Uterus (tissue), 4 donors: ENCODE measurements around the gene CYSRT1. TPM values are rescaled to one million over a fixed set of nuclear protein-coding genes. Genes with fewer than 3 reads are reported as not detected.

Experiments used
- DNase-seq, 2 donors: peaks; one replicate each; pipeline ENCODE4 v3.0.0-alpha.2; 2019 to 2020
- H3K27ac ChIP-seq, 2 donors: fragments of 200-600 bp; sonication (generic); 1 replicate in 1 of 2; 2 replicates in 1 of 2; pipeline ENCODE4 v1.5.1; 2016 to 2018
- H3K27me3 ChIP-seq, 2 donors: fragments of 200-600 bp; sonication (generic); one replicate each; pipeline ENCODE4 v1.5.1; 2018 to 2019; ENCODE audit warnings: control low read depth in 1 of 2
- H3K36me3 ChIP-seq, 2 donors: fragments of 200-600 bp; sonication (generic); one replicate each; pipeline ENCODE4 v1.5.1; 2019; ENCODE audit warnings: control low read depth in 1 of 2
- H3K4me1 ChIP-seq, 2 donors: fragments of 200-600 bp; sonication (generic); one replicate each; pipeline ENCODE4 v1.5.1; 2018 to 2019; ENCODE audit warnings: control low read depth in 1 of 2
- H3K4me3 ChIP-seq, 2 donors: fragments of 200-600 bp; sonication (generic); 1 replicate in 1 of 2; 2 replicates in 1 of 2; pipeline ENCODE4 v1.5.1; 2018 to 2019; ENCODE audit warnings: mild to moderate bottlenecking in 1 of 2
- H3K9me3 ChIP-seq, 2 donors: fragments of 200-600 bp; sonication (generic); one replicate each; pipeline ENCODE4 v1.5.1; 2019; ENCODE audit warnings: control low read depth in 1 of 2
- CTCF ChIP-seq, 4 experiments: fragments of 200-600 bp in 2 of 4; fragments of 450-650 bp in 2 of 4; sonication (generic) in 2 of 4; IDR thresholded peaks; one replicate each; pipeline ENCODE4 v1.5.1; 2016 to 2019; ENCODE audit warnings: antibody characterized with exemption in 4 of 4, mild to moderate bottlenecking in 2 of 4, moderate library complexity in 1 of 4
- POLR2A ChIP-seq, 2 donors: fragments of 450-650 bp; IDR thresholded peaks; one replicate each; pipeline ENCODE4 v1.6.1; 2016; ENCODE audit warnings: antibody characterized with exemption in 2 of 2, mild to moderate bottlenecking in 1 of 2, moderate library complexity in 1 of 2
- intact Hi-C: fragments of 100-400 bp; cut with DNase I; formaldehyde crosslinking; loops from one replicate; pipeline ENCODE4 v1.15.1; 2023; ENCODE audit warnings: low total_unique reads
- total RNA-seq, 4 donors: library from RNA; depleted of rRNA in 3 of 4; stranded (reverse); fragments of >200 nt in 3 of 4; gene quantifications; one replicate each; pipeline versions ENCODE4 v1.1.0 to v1.2.4, GENCODE V29; 2014 to 2023
- donor health status: DM: yes; HTN: yes; CAD: no.

Gene CYSRT1
- total RNA-seq, 4 donors from 2014 or later, result 0.34 TPM; not detected in 3

- DNase-seq, result no peak
- no peak overlapping the region for H3K4me3 ChIP-seq
- H3K27me3 ChIP-seq, result no peaks in the 10 kb centered on the region
- H3K9me3 ChIP-seq, result no peaks in the 10 kb centered on the region
- no peaks in the 10 kb centered on the region for H3K36me3 ChIP-seq
- peaks cover 23 to 26% of the 10 kb centered on the region in 2 donors for H3K4me1 ChIP-seq
- intact Hi-C loops, result no loop called here
- H3K27ac ChIP-seq, result no peak overlapping the region
- no peak for TF ChIP-seq POLR2A (IDR thresholded peaks at IDR 0.05)
- TF ChIP-seq CTCF (IDR thresholded peaks at IDR 0.05), result no peak
These were observed 22.0 kb upstream of the CYSRT1 start for GRCh38 chr9:137202966-137203365.

- peak overlapping the region; percentile 86 to 91 for H3K4me3 ChIP-seq
- no peaks in the 10 kb centered on the region for H3K36me3 ChIP-seq
- H3K4me1 ChIP-seq, result peaks cover 11 to 16% of the 10 kb centered on the region in 2 donors
- no peak for DNase-seq
- H3K27ac ChIP-seq, result no peak overlapping the region
- intact Hi-C loops, result no loop called here
- no peaks in the 10 kb centered on the region for H3K27me3 ChIP-seq
- H3K9me3 ChIP-seq, result no peaks in the 10 kb centered on the region
- no peak for TF ChIP-seq POLR2A (IDR thresholded peaks at IDR 0.05)
- TF ChIP-seq CTCF (IDR thresholded peaks at IDR 0.05), result no peak
These were observed 20.2 kb upstream of the CYSRT1 start for GRCh38 chr9:137204731-137205125.

GRCh38 chr9:137205126-137206069, 19.6 kb upstream of the CYSRT1 start, which contains the start of the genes NDOR1 and TMEM203:
Gene NDOR1 (plus strand): TSS chr9:137205700. CDS start chr9:137205778, 78 bp downstream.
Gene TMEM203 (minus strand): TSS chr9:137205648. CDS start chr9:137205414, 234 bp downstream.
- TF ChIP-seq POLR2A (IDR thresholded peaks at IDR 0.05) (peak; percentile 58 to 79), CTCF (IDR thresholded peaks at IDR 0.05) (peak in 1 of 4 experiments; percentile 37)
- intact Hi-C loops, result no loop called here

GRCh38 chr9:137206602-137207001, 18.4 kb upstream of the CYSRT1 start:
- Histone ChIP-seq H3K27me3 (no peaks in the 10 kb centered on the region), H3K4me3 (peak overlapping the region in 1 of 2 donors; percentile 86), H3K9me3 (no peaks in the 10 kb centered on the region), H3K4me1 (peaks cover 9 to 15% of the 10 kb centered on the region in 2 donors), H3K27ac (no peak overlapping the region), H3K36me3 (no peaks in the 10 kb centered on the region)
- TF ChIP-seq POLR2A (IDR thresholded peaks at IDR 0.05), result no peak
- TF ChIP-seq CTCF (IDR thresholded peaks at IDR 0.05), result no peak
- DNase-seq, result no peak
- intact Hi-C loops, result no loop called here

More at GRCh38 chr9:137205126-137206069, 19.6 kb upstream of the CYSRT1 start, which contains the start of the genes NDOR1 and TMEM203:
- Histone ChIP-seq H3K9me3 (no peaks in the 10 kb centered on the region), H3K4me1 (peaks cover 9 to 15% of the 10 kb centered on the region in 2 donors), H3K27ac (peak within 1 kb of the TSS; percentile 29 to 79), H3K4me3 (peak within 1 kb of the TSS; percentile 86 to 91), H3K27me3 (no peaks in the 10 kb centered on the region), H3K36me3 (no peaks in the 10 kb centered on the region)
- peak; percentile 88 to 91 for DNase-seq

GRCh38 chr9:137211532-137211931, 13.4 kb upstream of the CYSRT1 start:
- no peak overlapping the region for H3K4me3 ChIP-seq
- no peaks in the 10 kb centered on the region for H3K27me3 ChIP-seq
- peaks cover 0 to under 1% of the 10 kb centered on the region in 2 donors for H3K4me1 ChIP-seq

More at GRCh38 chr9:137211532-137211931, 13.4 kb upstream of the CYSRT1 start:
- Histone ChIP-seq H3K9me3 (no peaks in the 10 kb centered on the region), H3K27ac (no peak overlapping the region), H3K36me3 (no peaks in the 10 kb centered on the region)
- TF ChIP-seq POLR2A (IDR thresholded peaks at IDR 0.05), result no peak
- no peak for TF ChIP-seq CTCF (IDR thresholded peaks at IDR 0.05)
- intact Hi-C loops, result no loop called here
- no peak for DNase-seq
